GM23248 (cell line): ENCODE data around the gene WDR72.

Experiments
- EZH2 ChIP-seq: fragments of 200-600 bp; sonication (generic); IDR thresholded peaks from 2 replicates; pipeline ENCODE4 v1.6.1; 2018; ENCODE audit warnings: antibody characterized with exemption, mild to moderate bottlenecking; ENCODE audit not compliant: insufficient read depth, poor library complexity, severe bottlenecking
- EZH2phosphoT487 ChIP-seq: fragments of 200-600 bp; sonication (generic); IDR thresholded peaks from 2 replicates; pipeline ENCODE4 v1.6.1; 2018; ENCODE audit warnings: antibody characterized with exemption, moderate library complexity, mild to moderate bottlenecking, low read depth; ENCODE audit not compliant: insufficient read depth

DNA sequence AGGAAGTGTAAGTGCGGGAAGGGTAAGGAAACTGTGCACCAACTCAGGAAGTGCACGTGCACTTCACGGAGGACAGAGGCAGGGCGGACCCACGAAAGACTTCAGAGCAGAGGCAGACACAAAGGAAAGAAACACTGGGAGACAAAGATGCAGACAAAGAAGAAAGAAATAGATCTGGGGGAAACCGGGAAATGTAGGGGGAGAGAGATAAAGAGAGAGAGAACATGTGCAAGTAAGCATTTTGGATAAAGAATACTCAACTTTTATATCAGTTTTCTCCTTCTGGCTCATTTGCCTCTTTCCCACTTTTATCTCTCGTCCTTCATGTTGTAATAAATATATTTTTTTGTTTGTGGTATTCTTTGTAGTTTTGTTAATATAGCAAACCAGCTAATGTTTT lies 204.2 kb downstream of the WDR72 start:
- TF ChIP-seq EZH2 = no peak
- no peak for TF ChIP-seq EZH2phosphoT487
